GM18907 (cell line): ENCODE results near the gene NEK6.

Source experiments
- ATAC-seq: cut with Tn5 transposase; IDR thresholded peaks from one replicate; pipeline ENCODE4 v1.9.1; 2021; ENCODE audit warnings: mild to moderate bottlenecking, moderate library complexity; ENCODE audit not compliant: unreplicated experiment

Gene NEK6

GRCh38 chr9:124260769-124261603, 3.2 kb downstream of the NEK6 start:
- ATAC-seq = no peak

GRCh38 chr9:124261736-124262648, 4.2 kb downstream of the NEK6 start:
- ATAC-seq = no peak

GRCh38 chr9:124262649-124262972, 4.9 kb downstream of the NEK6 start:
- ATAC-seq = no peak

GRCh38 chr9:124263213-124263612, 5.5 kb downstream of the NEK6 start:
- no peak for ATAC-seq

- no peak for ATAC-seq
Measured at GRCh38 chr9:124263800-124264426, 6.2 kb downstream of the NEK6 start.

- ATAC-seq = peak; percentile 59
Measured at GRCh38 chr9:124264823-124265233, 7.1 kb downstream of the NEK6 start.

GRCh38 chr9:124265551-124265950, 7.8 kb downstream of the NEK6 start:
- ATAC-seq = no peak

- ATAC-seq = no peak
Measured at GRCh38 chr9:124266139-124266825, 8.5 kb downstream of the NEK6 start.

- ATAC-seq = no peak
Measured at GRCh38 chr9:124266826-124267201, 9.1 kb downstream of the NEK6 start.

- no peak for ATAC-seq
Measured at GRCh38 chr9:124267271-124267807, 9.6 kb downstream of the NEK6 start.

- ATAC-seq = no peak
Measured at GRCh38 chr9:124268248-124268647, 10.5 kb downstream of the NEK6 start.

- no peak for ATAC-seq
Measured at GRCh38 chr9:124268661-124269060, 10.9 kb downstream of the NEK6 start.

- no peak for ATAC-seq
Measured at GRCh38 chr9:124269556-124269955, 11.8 kb downstream of the NEK6 start.

GRCh38 chr9:124270504-124271335, 13.0 kb downstream of the NEK6 start:
- no peak for ATAC-seq

GRCh38 chr9:124271660-124272059, 13.9 kb downstream of the NEK6 start:
- no peak for ATAC-seq

- no peak for ATAC-seq
Measured at GRCh38 chr9:124272118-124272517, 14.4 kb downstream of the NEK6 start.

- ATAC-seq = no peak
Measured at GRCh38 chr9:124272979-124273378, 15.2 kb downstream of the NEK6 start.

- no peak for ATAC-seq
Measured at GRCh38 chr9:124273427-124274160, 15.8 kb downstream of the NEK6 start.

- no peak for ATAC-seq
Measured at GRCh38 chr9:124274226-124274625, 16.5 kb downstream of the NEK6 start.
